OCI-LY7 (cell line): ENCODE data around the gene DPF3. TPM values are rescaled to one million over a fixed set of nuclear protein-coding genes. Genes with fewer than 3 reads are reported as not detected.
"Not testable (repeated sequence)": the region's sequence is repeated elsewhere in the genome, so short reads cannot be mapped to it uniquely, and the experiment has no call there.

ENCODE experiments used
- BruUV-seq: library from RNA; stranded (reverse); fragments of 400-500 nt; replicated peaks from 2 replicates; lab custom pipeline; 2021; lab: Mats Ljungman, UMichigan
- CTCF ChIA-PET: fragments of 300-600 bp; sonication (Branson Sonifier 250); formaldehyde crosslinking; loops from one replicate; lab custom pipeline; 2022; ENCODE audit warnings: antibody characterized with exemption; ENCODE audit not compliant: unreplicated experiment; lab: Charles Lee
- POLR2A ChIA-PET: fragments of 300-600 bp; sonication (Branson Sonifier 250); formaldehyde crosslinking; loops from one replicate; lab custom pipeline; 2022; ENCODE audit warnings: antibody characterized with exemption; lab: Charles Lee
- DNase-seq: peaks from one replicate; pipeline ENCODE4 v3.0.0-alpha.2; 2015; ENCODE audit warnings: low spot score
- H2AFZ ChIP-seq: fragments of 200-600 bp; sonication (generic), shearing (Covaris generic); 2 replicates; pipeline ENCODE4 v1.6.1; 2014; ENCODE audit warnings: mild to moderate bottlenecking, antibody characterized with exemption, low read length, moderate library complexity
- H3K27ac ChIP-seq: fragments of 200-600 bp; sonication (generic); 2 replicates; pipeline ENCODE4 v1.5.1; 2014; ENCODE audit warnings: mixed run types, low read depth, mild to moderate bottlenecking, moderate library complexity, low read length, inconsistent platforms; ENCODE audit not compliant: poor library complexity, severe bottlenecking
- H3K36me3 ChIP-seq: fragments of 200-600 bp; sonication (generic); 2 replicates; pipeline ENCODE4 v1.6.1; 2014; ENCODE audit warnings: mild to moderate bottlenecking, antibody characterized with exemption, low read length, moderate library complexity, mixed read lengths; ENCODE audit not compliant: insufficient read depth
- H3K4me1 ChIP-seq: fragments of 200-600 bp; sonication (generic); 2 replicates; pipeline ENCODE4 v1.5.1; 2014; ENCODE audit warnings: mild to moderate bottlenecking, low read length; ENCODE audit not compliant: insufficient read depth, poor library complexity, severe bottlenecking
- H3K4me2 ChIP-seq: fragments of 200-600 bp; sonication (generic); 2 replicates; pipeline ENCODE4 v1.6.1; 2014; ENCODE audit warnings: mild to moderate bottlenecking, low read length
- H3K4me3 ChIP-seq: fragments of 200-600 bp; sonication (generic); 2 replicates; pipeline ENCODE4 v1.5.1; 2014; ENCODE audit warnings: mild to moderate bottlenecking, low read depth, low read length; ENCODE audit not compliant: poor library complexity, severe bottlenecking
- H3K79me2 ChIP-seq: fragments of 200-600 bp; sonication (generic); 2 replicates; pipeline ENCODE4 v1.6.1; 2016; ENCODE audit warnings: low read depth, mild to moderate bottlenecking, low read length, moderate library complexity, mixed read lengths; ENCODE audit not compliant: insufficient read depth
- H3K9me2 ChIP-seq: fragments of 200-600 bp; sonication (generic); 2 replicates; pipeline ENCODE4 v1.6.1; 2016; ENCODE audit warnings: mild to moderate bottlenecking, low read length, mixed read lengths; ENCODE audit not compliant: insufficient read depth
- H3K9me3 ChIP-seq: fragments of 200-600 bp; sonication (generic); 2 replicates; pipeline ENCODE4 v1.6.1; 2014; ENCODE audit warnings: mild to moderate bottlenecking, mixed run types, low read length, mixed read lengths
- H4K20me1 ChIP-seq: fragments of 200-600 bp; sonication (generic); 2 replicates; pipeline ENCODE4 v1.6.1; 2014; ENCODE audit warnings: mild to moderate bottlenecking, antibody characterized with exemption, low read length, moderate library complexity, mixed read lengths; ENCODE audit not compliant: insufficient read depth
- CTCF ChIP-seq: fragments of 200-600 bp; sonication (generic); conservative IDR thresholded peaks from 2 replicates; pipeline ENCODE4 v1.5.1; 2014; ENCODE audit warnings: mild to moderate bottlenecking, antibody characterized with exemption, low read length, moderate library complexity, mixed read lengths
- EZH2phosphoT487 ChIP-seq: fragments of 200-600 bp; sonication (generic); IDR thresholded peaks from 2 replicates; pipeline ENCODE4 v1.6.1; 2018; ENCODE audit warnings: low read depth, borderline replicate concordance, mild to moderate bottlenecking, mixed run types, antibody characterized with exemption, low read length, moderate library complexity, mixed read lengths
- intact Hi-C: fragments of 100-400 bp; cut with micrococcal nuclease; formaldehyde crosslinking; loops from one replicate; pipeline ENCODE4 v1.10.0; 2022; ENCODE audit not compliant: unreplicated experiment
- total RNA-seq, 2 experiments: library from RNA; depleted of rRNA in 1 of 2; stranded (reverse); fragments of >200 nt in 1 of 2; shearing (Covaris generic) in 1 of 2; gene quantifications; 2 replicates each; pipeline ENCODE4 v1.2.3, GENCODE V29; 2014 to 2022

DPF3 gene
- total RNA-seq, 2 experiments from 2014 or later: 0.42 TPM; not detected in 1

GRCh38 chr14:72751276-72752033, 142.4 kb downstream of the DPF3 start:
- CTCF ChIA-PET: no interaction called here

GRCh38 chr14:72748921-72749320, 145.0 kb downstream of the DPF3 start:
- H3K9me2 ChIP-seq, CTCF ChIA-PET, H3K4me1 ChIP-seq, H3K4me2 ChIP-seq, DNase-seq, intact Hi-C loops, H3K4me3 ChIP-seq, BruUV-seq, H3K27ac ChIP-seq, H3K9me3 ChIP-seq, H4K20me1 ChIP-seq, H3K36me3 ChIP-seq, H2AFZ ChIP-seq, H3K79me2 ChIP-seq, POLR2A ChIA-PET: not testable (repeated sequence)

More at GRCh38 chr14:72751276-72752033, 142.4 kb downstream of the DPF3 start:
- POLR2A ChIA-PET: no interaction called here
- Histone ChIP-seq H3K4me1 (no peaks in the 10 kb centered on the region), H3K27ac (no peak overlapping the region), H2AFZ (no peak overlapping the region), H3K9me2 (no peaks in the 10 kb centered on the region), H3K4me2 (no peak overlapping the region), H4K20me1 (no peaks in the 10 kb centered on the region), H3K79me2 (no peaks in the 10 kb centered on the region), H3K9me3 (no peaks in the 10 kb centered on the region), H3K4me3 (no peak overlapping the region), H3K36me3 (no peaks in the 10 kb centered on the region)
- no peak for TF ChIP-seq CTCF
- no peak for TF ChIP-seq EZH2phosphoT487
- intact Hi-C loops: no loop called here
- no TSS peak for BruUV-seq
- DNase-seq: no peak

- H3K36me3 ChIP-seq: no peaks in the 10 kb centered on the region
- H3K9me3 ChIP-seq: no peaks in the 10 kb centered on the region
- intact Hi-C loops: no loop called here
- H3K4me3 ChIP-seq: no peak overlapping the region
- no peak for DNase-seq
- no peak overlapping the region for H3K4me2 ChIP-seq
- ChIA-PET POLR2A (no interaction called here), CTCF (no interaction called here)
- TF ChIP-seq EZH2phosphoT487 (no peak), CTCF (no peak)
- no peaks in the 10 kb centered on the region for H4K20me1 ChIP-seq
- no peak overlapping the region for H2AFZ ChIP-seq
- no peaks in the 10 kb centered on the region for H3K79me2 ChIP-seq
- no peaks in the 10 kb centered on the region for H3K4me1 ChIP-seq
- no TSS peak for BruUV-seq
- no peaks in the 10 kb centered on the region for H3K9me2 ChIP-seq
- H3K27ac ChIP-seq: no peak overlapping the region
These were observed 146.2 kb downstream of the DPF3 start for GRCh38 chr14:72747652-72748051.
